ENCODE results near the gene METRN. TPM values are rescaled to one million over a fixed set of nuclear protein-coding genes. Genes with fewer than 3 reads are reported as not detected.

Gene METRN
- total and polyA plus RNA-seq, 4 experiments from 2014 or later = 6.9 to 18.8 (median 8.0) TPM

GRCh38 chr16:677316-678190, 37.4 kb upstream of the METRN start:
- H3K4me3 Mint-ChIP-seq = peak overlapping the region in 4 of 8 donors; percentile 29 to 73 (median 52)
- ChIA-PET CTCF (ENCODE audit: partially characterized antibody) (interaction anchor here (1.5 kb wide), 1 partner anchor 12 kb away, joined by 4 read pairs; the partner anchor contains the start of gene WDR24), POLR2A (ENCODE audit: partially characterized antibody) (interaction anchor here (0.9 to 10.2 kb wide), 5 partner anchors 10 to 18 kb away, joined by 3 to 212 read pairs (median 22); partner anchors contain the start of genes RHOT2 and WDR24)
- H3K4me1 Mint-ChIP-seq = peaks cover 7 to 43% (median 31%) of the 10 kb centered on the region in 4 donors
- peaks cover 3 to 23% of the 10 kb centered on the region in 2 donors for H3K36me3 Mint-ChIP-seq
- peak overlapping the region in 1 of 7 donors; percentile 88 for H3K27ac Mint-ChIP-seq
- H3K9me3 Mint-ChIP-seq = peaks cover 0 to 1% (median 0%) of the 10 kb centered on the region in 8 donors
- Histone ChIP-seq H3K27me3 (ENCODE audit: insufficient read depth, low read length) (no peaks in the 10 kb centered on the region), H3K36me3 (ENCODE audit: insufficient read depth, low read length) (peaks cover 10% of the 10 kb centered on the region), H3K9me3 (ENCODE audit: control insufficient read depth in 1 of 2, low read length in 2 of 2) (no peaks in the 10 kb centered on the region), H3K27ac (ENCODE audit: low read depth, low read length) (no peak overlapping the region), H3K4me1 (ENCODE audit: insufficient read depth, low read length) (peaks cover 38% of the 10 kb centered on the region), H3K4me3 (ENCODE audit: low read length in 2 of 2) (no peak overlapping the region)
- no peak for DNase-seq
- intact Hi-C loops (cut with micrococcal nuclease) = loop anchor here (2.0 kb wide), 2 partner anchors 41 to 89 kb away; partner anchors contain the start of gene METTL26
- H3K27me3 Mint-ChIP-seq = no peaks in the 10 kb centered on the region

- POLR2A ChIA-PET (ENCODE audit: partially characterized antibody) = interaction anchor here (1.0 to 10.2 kb wide), 3 partner anchors 11 to 30 kb away, joined by 3 to 212 read pairs (median 89); partner anchors contain the start of genes RHOT2 and WDR24
- Histone ChIP-seq H3K9me3 (ENCODE audit: control insufficient read depth in 1 of 2, low read length in 2 of 2) (no peaks in the 10 kb centered on the region), H3K4me1 (ENCODE audit: insufficient read depth, low read length) (peaks cover 45% of the 10 kb centered on the region), H3K27ac (ENCODE audit: low read depth, low read length) (no peak overlapping the region), H3K36me3 (ENCODE audit: insufficient read depth, low read length) (peaks cover 12% of the 10 kb centered on the region), H3K4me3 (ENCODE audit: low read length in 2 of 2) (no peak overlapping the region), H3K27me3 (ENCODE audit: insufficient read depth, low read length) (no peaks in the 10 kb centered on the region)
- peaks cover 5 to 48% (median 33%) of the 10 kb centered on the region in 4 donors for H3K4me1 Mint-ChIP-seq
- no peak for DNase-seq
- peak overlapping the region in 1 of 7 donors; percentile 83 for H3K27ac Mint-ChIP-seq
- H3K36me3 Mint-ChIP-seq = peaks cover 4 to 19% of the 10 kb centered on the region in 2 donors
- intact Hi-C loops (cut with micrococcal nuclease) = loop anchor here (2.0 kb wide), 2 partner anchors 42 to 90 kb away; partner anchors contain the start of gene METTL26
- H3K9me3 Mint-ChIP-seq = peaks cover 0 to 1% (median 0%) of the 10 kb centered on the region in 8 donors
- no peaks in the 10 kb centered on the region for H3K27me3 Mint-ChIP-seq
- H3K4me3 Mint-ChIP-seq = peak overlapping the region in 5 of 8 donors; percentile 76 to 82 (median 80)
- CTCF ChIA-PET (ENCODE audit: partially characterized antibody) = interaction anchor here (1.3 to 1.6 kb wide), 2 partner anchors 10 to 34 kb away, joined by 4 to 5 read pairs; partner anchors contain the start of gene RHOT2
These were observed 36.6 kb upstream of the METRN start for GRCh38 chr16:678209-678857.

GRCh38 chr16:678858-679813, 35.8 kb upstream of the METRN start:
- H3K27me3 ChIP-seq (ENCODE audit: insufficient read depth, low read length) = no peaks in the 10 kb centered on the region
- ChIA-PET CTCF (ENCODE audit: partially characterized antibody) (interaction anchor here (1.3 to 1.6 kb wide), 2 partner anchors 11 to 33 kb away, joined by 4 to 5 read pairs; partner anchors contain the start of gene RHOT2), POLR2A (ENCODE audit: partially characterized antibody) (interaction anchor here (1.0 to 10.2 kb wide), 5 partner anchors 11 to 42 kb away, joined by 3 to 212 read pairs (median 14); partner anchors contain the start of genes METTL26, RHOT2, WDR24 and WDR90)
- Mint-ChIP-seq H3K27ac (peak overlapping the region; percentile 65 to 91 (median 81)), H3K36me3 (peaks cover 4 to 17% of the 10 kb centered on the region in 2 donors), H3K4me1 (peaks cover 5 to 51% (median 34%) of the 10 kb centered on the region in 4 donors), H3K27me3 (no peaks in the 10 kb centered on the region), H3K4me3 (peak overlapping the region; percentile 71 to 82 (median 80)), H3K9me3 (peaks cover 0 to 1% (median 0%) of the 10 kb centered on the region in 8 donors)
- H3K27ac ChIP-seq (ENCODE audit: low read depth, low read length) = peak overlapping the region; percentile 50
- no peaks in the 10 kb centered on the region for H3K9me3 ChIP-seq (ENCODE audit: control insufficient read depth in 1 of 2, low read length in 2 of 2)
- intact Hi-C loops (cut with micrococcal nuclease) = loop anchor here (1.0 to 2.0 kb wide), 3 partner anchors 11 to 90 kb away; partner anchors contain the start of genes METTL26 and RHOT2
- H3K4me1 ChIP-seq (ENCODE audit: insufficient read depth, low read length) = peaks cover 49% of the 10 kb centered on the region
- peak in 3 of 5 donors; percentile 44 to 64 (median 51) for DNase-seq
- peaks cover 12% of the 10 kb centered on the region for H3K36me3 ChIP-seq (ENCODE audit: insufficient read depth, low read length)
- H3K4me3 ChIP-seq (ENCODE audit: low read length in 2 of 2) = peak overlapping the region in 1 of 2 donors; percentile 57

- H3K27me3 ChIP-seq (ENCODE audit: insufficient read depth, low read length) = no peaks in the 10 kb centered on the region
- Mint-ChIP-seq H3K4me1 (peaks cover 5 to 49% (median 34%) of the 10 kb centered on the region in 4 donors), H3K4me3 (peak within 1 kb of the TSS; percentile 78 to 87 (median 81)), H3K9me3 (peaks cover 0 to 1% (median 0%) of the 10 kb centered on the region in 8 donors), H3K27me3 (no peaks in the 10 kb centered on the region), H3K27ac (peak within 1 kb of the TSS; percentile 48 to 92 (median 90)), H3K36me3 (peaks cover 4 to 19% of the 10 kb centered on the region in 2 donors)
- ChIA-PET CTCF (ENCODE audit: partially characterized antibody) (interaction anchor here (1.6 kb wide), 1 partner anchor 32 kb away, joined by 4 read pairs; no protein-coding TSS in a partner anchor), POLR2A (ENCODE audit: partially characterized antibody) (interaction anchor here (0.7 to 10.2 kb wide), 14 partner anchors 8 to 96 kb away, joined by 3 to 212 read pairs (median 4); partner anchors contain the start of genes CCDC78, MCRIP2, METTL26 and RHOT2)
- H3K27ac ChIP-seq (ENCODE audit: low read depth, low read length) = peak within 1 kb of the TSS; percentile 70
- H3K36me3 ChIP-seq (ENCODE audit: insufficient read depth, low read length) = peaks cover 12% of the 10 kb centered on the region
- intact Hi-C loops (cut with micrococcal nuclease) = loop anchor here (1.0 to 2.0 kb wide), 3 partner anchors 12 to 91 kb away; partner anchors contain the start of genes METTL26 and RHOT2
- H3K4me1 ChIP-seq (ENCODE audit: insufficient read depth, low read length) = peaks cover 49% of the 10 kb centered on the region
- DNase-seq = peak; percentile 80 to 90 (median 83)
- no peaks in the 10 kb centered on the region for H3K9me3 ChIP-seq (ENCODE audit: control insufficient read depth in 1 of 2, low read length in 2 of 2)
- H3K4me3 ChIP-seq (ENCODE audit: low read length in 2 of 2) = peak within 1 kb of the TSS; percentile 14 to 62
These were observed 34.9 kb upstream of the METRN start, which contains the start of gene STUB1 for GRCh38 chr16:679814-680624. Gene STUB1, plus strand, starts transcription at chr16:680410. Its CDS starts 116 bp downstream, at chr16:680526.

- Mint-ChIP-seq H3K27me3 (no peaks in the 10 kb centered on the region), H3K4me1 (peaks cover 5 to 46% (median 32%) of the 10 kb centered on the region in 4 donors), H3K4me3 (peak overlapping the region; percentile 71 to 84 (median 78)), H3K36me3 (peaks cover 4 to 19% of the 10 kb centered on the region in 2 donors), H3K27ac (peak overlapping the region in 3 of 7 donors; percentile 57 to 89 (median 62)), H3K9me3 (peaks cover 0 to 1% (median 0%) of the 10 kb centered on the region in 8 donors)
- POLR2A ChIA-PET (ENCODE audit: partially characterized antibody) = interaction anchor here (0.7 to 10.2 kb wide), 13 partner anchors 9 to 96 kb away, joined by 3 to 212 read pairs (median 5); partner anchors contain the start of genes CCDC78, MCRIP2, METTL26 and RHOT2
- Histone ChIP-seq H3K4me1 (ENCODE audit: insufficient read depth, low read length) (peaks cover 51% of the 10 kb centered on the region), H3K36me3 (ENCODE audit: insufficient read depth, low read length) (peaks cover 12% of the 10 kb centered on the region), H3K27ac (ENCODE audit: low read depth, low read length) (peak overlapping the region; percentile 70), H3K27me3 (ENCODE audit: insufficient read depth, low read length) (no peaks in the 10 kb centered on the region), H3K4me3 (ENCODE audit: low read length in 2 of 2) (peak overlapping the region; percentile 14 to 62), H3K9me3 (ENCODE audit: control insufficient read depth in 1 of 2, low read length in 2 of 2) (no peaks in the 10 kb centered on the region)
- intact Hi-C loops (cut with micrococcal nuclease) = no loop called here
- no peak for DNase-seq
- CTCF ChIA-PET (ENCODE audit: partially characterized antibody) = no interaction called here
These were observed 34.3 kb upstream of the METRN start for GRCh38 chr16:680625-680945.
